ENCODE results near the gene SNED1.

- TF ChIP-seq ZNF133 (tag by site-specific recombination; IDR thresholded peaks at IDR 0.05) (no peak), CTCF (tag by site-specific recombination; IDR thresholded peaks at IDR 0.05) (no peak), ZNF366 (tag by site-specific recombination; conservative IDR thresholded peaks at IDR 0.05) (no peak), ZNF362 (tag by site-specific recombination; IDR thresholded peaks at IDR 0.05) (no peak), ZBTB11 (tag by site-specific recombination; conservative IDR thresholded peaks at IDR 0.05; ENCODE audit: low read depth) (no peak), PATZ1 (tag by site-specific recombination; IDR thresholded peaks at IDR 0.05) (no peak), ZNF704 (tag by site-specific recombination; IDR thresholded peaks at IDR 0.05) (no peak), ZNF23 (tag by site-specific recombination; IDR thresholded peaks at IDR 0.05; ENCODE audit: borderline replicate concordance) (no peak)
These were observed 73.3 kb downstream of the SNED1 start for GRCh38 chr2:241071677-241072111.
